ENCODE measurements around the gene COG4.
A peak's percentile ranks its signal among the peaks of the same experiment; 100 is the strongest.

COG4 gene

GRCh38 chr16:70430667-70431536 is 92.5 kb downstream of the COG4 start:
- no peak overlapping the region for H3K4me3 ChIP-seq (ENCODE audit: low read depth, low read length)
- no peaks in the 10 kb centered on the region for H3K9me3 ChIP-seq (ENCODE audit: control insufficient read depth, insufficient read depth, low read depth, low read length)
- peaks cover 22% of the 10 kb centered on the region for H3K4me1 ChIP-seq (ENCODE audit: control insufficient read depth, insufficient read depth, low read length)
- peaks cover 0 to 13% of the 10 kb centered on the region in 2 experiments; a peak in 1 of 3 replicates for H3K36me3 ChIP-seq (ENCODE audit: control insufficient read depth in 2 of 2, insufficient read depth in 1 of 2, low read length in 2 of 2)
- H3K27ac ChIP-seq (ENCODE audit: extremely low read depth, low read depth, low read length) = peak overlapping the region; percentile 37
- TF ChIP-seq, protein P1, sequence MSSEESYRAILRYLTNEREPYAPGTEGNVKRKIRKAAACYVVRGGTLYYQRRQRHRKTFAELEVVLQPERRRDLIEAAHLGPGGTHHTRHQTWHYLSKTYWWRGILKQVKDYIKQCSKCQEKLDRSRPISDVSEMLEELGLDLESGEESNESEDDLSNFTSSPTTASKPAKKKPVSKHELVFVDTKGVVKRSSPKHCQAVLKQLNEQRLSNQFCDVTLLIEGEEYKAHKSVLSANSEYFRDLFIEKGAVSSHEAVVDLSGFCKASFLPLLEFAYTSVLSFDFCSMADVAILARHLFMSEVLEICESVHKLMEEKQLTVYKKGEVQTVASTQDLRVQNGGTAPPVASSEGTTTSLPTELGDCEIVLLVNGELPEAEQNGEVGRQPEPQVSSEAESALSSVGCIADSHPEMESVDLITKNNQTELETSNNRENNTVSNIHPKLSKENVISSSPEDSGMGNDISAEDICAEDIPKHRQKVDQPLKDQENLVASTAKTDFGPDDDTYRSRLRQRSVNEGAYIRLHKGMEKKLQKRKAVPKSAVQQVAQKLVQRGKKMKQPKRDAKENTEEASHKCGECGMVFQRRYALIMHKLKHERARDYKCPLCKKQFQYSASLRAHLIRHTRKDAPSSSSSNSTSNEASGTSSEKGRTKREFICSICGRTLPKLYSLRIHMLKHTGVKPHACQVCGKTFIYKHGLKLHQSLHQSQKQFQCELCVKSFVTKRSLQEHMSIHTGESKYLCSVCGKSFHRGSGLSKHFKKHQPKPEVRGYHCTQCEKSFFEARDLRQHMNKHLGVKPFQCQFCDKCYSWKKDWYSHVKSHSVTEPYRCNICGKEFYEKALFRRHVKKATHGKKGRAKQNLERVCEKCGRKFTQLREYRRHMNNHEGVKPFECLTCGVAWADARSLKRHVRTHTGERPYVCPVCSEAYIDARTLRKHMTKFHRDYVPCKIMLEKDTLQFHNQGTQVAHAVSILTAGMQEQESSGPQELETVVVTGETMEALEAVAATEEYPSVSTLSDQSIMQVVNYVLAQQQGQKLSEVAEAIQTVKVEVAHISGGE (tag by site-specific recombination; conservative IDR thresholded peaks at IDR 0.05; ENCODE audit: low read depth) = peak; percentile 59
- TF ChIP-seq GLI4 (tag by site-specific recombination; IDR thresholded peaks at IDR 0.05) (no peak), ZBTB44 (tag by site-specific recombination; IDR thresholded peaks at IDR 0.05) (no peak), ZNF585B (tag by site-specific recombination; IDR thresholded peaks at IDR 0.05) (no peak), OVOL3 (tag by site-specific recombination; IDR thresholded peaks at IDR 0.05) (no peak), HOXD13 (CRISPR knock-in tag; IDR thresholded peaks at IDR 0.05; ENCODE audit: borderline replicate concordance) (no peak), GLIS1 (tag by site-specific recombination; IDR thresholded peaks at IDR 0.05) (0 out of 2 replicates have a peak, but pooled peaks have one; percentile 21), ZNF157 (tag by site-specific recombination; IDR thresholded peaks at IDR 0.05) (no peak), ZNF785 (tag by site-specific recombination; IDR thresholded peaks at IDR 0.05) (no peak), ZFP69B (tag by site-specific recombination; IDR thresholded peaks at IDR 0.05) (no peak), ZNF324 (tag by site-specific recombination; IDR thresholded peaks at IDR 0.05) (no peak), ZNF548 (tag by site-specific recombination; IDR thresholded peaks at IDR 0.05) (no peak), ZNF202 (tag by site-specific recombination; IDR thresholded peaks at IDR 0.05; ENCODE audit: borderline replicate concordance) (no peak), ZSCAN18 (tag by site-specific recombination; IDR thresholded peaks at IDR 0.05) (no peak), ZNF112 (tag by site-specific recombination; IDR thresholded peaks at IDR 0.05) (no peak), ZNF155 (tag by site-specific recombination; IDR thresholded peaks at IDR 0.05) (no peak), FEZF1 (tag by site-specific recombination; IDR thresholded peaks at IDR 0.05) (peak; percentile 46), ZNF830 (tag by site-specific recombination; IDR thresholded peaks at IDR 0.05; ENCODE audit: low read depth) (no peak), ZNF335 (tag by site-specific recombination; conservative IDR thresholded peaks at IDR 0.05) (no peak), BCL11B (tag by site-specific recombination; IDR thresholded peaks at IDR 0.05; ENCODE audit: low read depth) (no peak)
- TF ChIP-seq, protein P2, sequence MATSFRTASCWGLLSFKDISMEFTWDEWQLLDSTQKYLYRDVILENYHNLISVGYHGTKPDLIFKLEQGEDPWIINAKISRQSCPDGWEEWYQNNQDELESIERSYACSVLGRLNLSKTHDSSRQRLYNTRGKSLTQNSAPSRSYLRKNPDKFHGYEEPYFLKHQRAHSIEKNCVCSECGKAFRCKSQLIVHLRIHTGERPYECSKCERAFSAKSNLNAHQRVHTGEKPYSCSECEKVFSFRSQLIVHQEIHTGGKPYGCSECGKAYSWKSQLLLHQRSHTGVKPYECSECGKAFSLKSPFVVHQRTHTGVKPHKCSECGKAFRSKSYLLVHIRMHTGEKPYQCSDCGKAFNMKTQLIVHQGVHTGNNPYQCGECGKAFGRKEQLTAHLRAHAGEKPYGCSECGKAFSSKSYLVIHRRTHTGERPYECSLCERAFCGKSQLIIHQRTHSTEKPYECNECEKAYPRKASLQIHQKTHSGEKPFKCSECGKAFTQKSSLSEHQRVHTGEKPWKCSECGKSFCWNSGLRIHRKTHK (tag by site-specific recombination; IDR thresholded peaks at IDR 0.05) = no peak
- TF ChIP-seq, protein P3, sequence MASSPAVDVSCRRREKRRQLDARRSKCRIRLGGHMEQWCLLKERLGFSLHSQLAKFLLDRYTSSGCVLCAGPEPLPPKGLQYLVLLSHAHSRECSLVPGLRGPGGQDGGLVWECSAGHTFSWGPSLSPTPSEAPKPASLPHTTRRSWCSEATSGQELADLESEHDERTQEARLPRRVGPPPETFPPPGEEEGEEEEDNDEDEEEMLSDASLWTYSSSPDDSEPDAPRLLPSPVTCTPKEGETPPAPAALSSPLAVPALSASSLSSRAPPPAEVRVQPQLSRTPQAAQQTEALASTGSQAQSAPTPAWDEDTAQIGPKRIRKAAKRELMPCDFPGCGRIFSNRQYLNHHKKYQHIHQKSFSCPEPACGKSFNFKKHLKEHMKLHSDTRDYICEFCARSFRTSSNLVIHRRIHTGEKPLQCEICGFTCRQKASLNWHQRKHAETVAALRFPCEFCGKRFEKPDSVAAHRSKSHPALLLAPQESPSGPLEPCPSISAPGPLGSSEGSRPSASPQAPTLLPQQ (tag by site-specific recombination; IDR thresholded peaks at IDR 0.05) = no peak
- CTCF ChIA-PET = interaction anchor here (0.7 kb wide), 1 partner anchor 58 kb away, joined by 3 read pairs; no protein-coding TSS in a partner anchor
- POLR2A ChIA-PET = no interaction called here
